Cardiac muscle cell (in vitro differentiated cells and primary cell): ENCODE data around the gene DGCR6L. TPM values are rescaled to one million over a fixed set of nuclear protein-coding genes. Genes with fewer than 3 reads are reported as not detected.
"Not testable (repeated sequence)": the region's sequence is repeated elsewhere in the genome, so short reads cannot be mapped to it uniquely, and the experiment has no call there.

Experiments
- DNase-seq, 2 donors: peaks; one replicate each; pipeline versions ENCODE4 v3.0.0 to v3.0.0-alpha.2; 2010 to 2017; ENCODE audit warnings: low read depth in 1 of 2, low spot score in 1 of 2
- H3K27ac ChIP-seq: fragments of 200-600 bp; sonication (generic); 2 replicates; pipeline ENCODE4 v1.5.1; 2016
- H3K27me3 ChIP-seq: fragments of 200-600 bp; sonication (generic); 2 replicates; pipeline ENCODE4 v1.6.0; 2016; ENCODE audit warnings: control low read depth
- H3K36me3 ChIP-seq: fragments of 200-600 bp; sonication (generic); 2 replicates; pipeline ENCODE4 v1.5.1; 2016; ENCODE audit warnings: control low read depth
- H3K4me1 ChIP-seq: fragments of 200-600 bp; sonication (generic); 2 replicates; pipeline ENCODE4 v1.8.1; 2017; ENCODE audit warnings: low read depth, mild to moderate bottlenecking, mixed run types
- H3K4me3 ChIP-seq: fragments of 200-600 bp; sonication (generic); 2 replicates; pipeline ENCODE4 v1.5.1; 2016; ENCODE audit warnings: mild to moderate bottlenecking
- H3K9me3 ChIP-seq: fragments of 200-600 bp; sonication (generic); 2 replicates; pipeline ENCODE4 v1.5.1; 2017; ENCODE audit warnings: low read depth, mild to moderate bottlenecking, control low read depth
- polyA plus RNA-seq: library from polyadenylated mRNA; unstranded; fragments of >200 nt; fragmentation: Nextera tagmentation; extraction: Ambion mirVana; gene quantifications from 2 replicates; pipeline ENCODE4 v1.2.1, GENCODE V29; 2016
- total RNA-seq: library from RNA; depleted of rRNA; stranded (reverse); fragments of >200 nt; gene quantifications from 2 replicates; pipeline ENCODE4 v1.2.3, GENCODE V29; 2016
- TF ChIP-seq, protein P1 (sequence below): IDR thresholded peaks from 2 replicates; pipeline ENCODE4 v1.5.1; 2012; ENCODE audit warnings: low read depth, mild to moderate bottlenecking, low read length

Gene DGCR6L
- total and polyA plus RNA-seq, 2 experiments from 2014 or later, result 89.6 to 157 TPM

DNA sequence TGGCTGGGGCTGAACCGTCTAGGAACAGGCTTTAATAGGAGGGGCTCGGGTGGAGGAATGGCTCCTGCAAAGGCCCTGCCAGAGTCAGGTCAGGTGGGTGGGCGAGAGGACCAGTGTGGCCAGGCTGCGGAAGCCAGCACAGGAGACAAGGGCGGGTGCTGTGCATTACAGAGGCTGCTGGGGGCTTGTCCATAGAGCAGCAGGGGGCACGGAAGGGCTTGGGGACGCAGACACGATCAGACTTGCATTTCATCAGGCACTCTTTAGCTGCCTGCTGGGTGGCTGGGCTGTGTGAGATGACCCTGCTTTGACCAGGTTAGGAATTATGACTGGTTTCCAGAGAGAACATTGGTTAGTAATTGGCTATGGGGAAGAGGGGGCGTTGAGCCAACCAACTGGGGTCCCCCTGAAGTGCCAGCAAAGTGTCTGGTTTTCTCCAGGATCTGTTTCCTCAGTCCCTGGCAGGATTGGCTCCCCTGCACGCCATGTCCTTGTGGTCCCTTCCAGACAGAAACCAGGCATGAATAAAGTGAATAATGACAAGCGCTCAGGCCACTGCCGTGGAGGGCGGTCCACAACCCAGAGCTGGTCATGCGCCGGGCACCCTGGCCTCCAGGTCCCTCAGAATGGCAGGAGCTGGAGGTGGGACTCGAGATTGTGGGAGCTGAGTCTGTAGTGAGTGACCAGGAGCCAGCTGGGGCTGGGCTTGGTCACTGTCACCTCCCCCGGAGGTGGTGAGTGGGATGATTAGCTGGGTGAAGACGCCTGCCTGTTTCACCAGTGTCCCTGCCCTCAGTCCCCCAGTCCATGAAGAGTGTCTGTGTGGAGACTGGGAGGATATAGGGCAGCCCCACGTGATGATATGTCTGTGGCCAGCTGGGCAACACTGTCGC, 1.0 kb upstream of the DGCR6L start:
- Histone ChIP-seq H3K4me1 (peaks cover 29% of the 10 kb centered on the region), H3K27ac (peak overlapping the region; percentile 86), H3K4me3 (peak overlapping the region; percentile 62)
- H3K36me3 ChIP-seq, H3K9me3 ChIP-seq, H3K27me3 ChIP-seq: not testable (repeated sequence)
- peak in 1 of 2 donors; percentile 23 for DNase-seq

DNA sequence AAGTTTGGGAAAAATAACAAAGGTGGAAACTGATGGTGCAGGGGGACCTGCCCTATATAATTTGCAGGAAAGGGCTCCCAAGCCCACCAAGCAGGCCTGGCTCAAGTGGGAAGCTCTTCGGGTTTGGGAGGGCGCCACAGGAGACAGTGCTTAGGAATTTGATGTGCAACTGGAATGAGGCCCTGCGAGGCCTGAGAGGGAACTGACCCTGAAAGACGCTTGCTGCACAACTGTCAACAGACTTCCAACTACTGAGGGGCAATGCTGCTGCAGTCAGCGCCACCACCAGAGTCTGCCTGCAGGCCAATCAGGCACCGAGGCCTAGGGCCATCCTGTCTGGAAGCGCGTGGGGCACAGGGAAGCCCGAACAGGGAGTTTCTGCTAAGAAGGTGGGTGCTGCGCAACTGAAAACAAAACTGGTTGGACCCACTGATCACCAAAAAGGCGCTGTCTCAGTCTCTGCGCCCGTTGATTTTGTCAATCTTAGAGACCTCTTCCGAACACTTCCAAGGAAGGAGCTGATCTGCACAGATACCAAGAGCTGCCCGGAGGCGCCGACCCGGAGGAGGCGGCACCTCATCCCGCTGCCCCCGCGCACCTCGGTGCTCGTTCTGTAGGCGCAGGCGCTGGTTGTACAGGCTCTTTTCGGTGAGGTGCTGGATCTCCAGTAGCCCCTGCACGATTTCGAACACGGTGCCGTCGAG, 667 bp downstream of the DGCR6L start:
- peaks cover 29% of the 10 kb centered on the region for H3K4me1 ChIP-seq
- peak overlapping the region; percentile 62 for H3K4me3 ChIP-seq
- no peaks in the 10 kb centered on the region for H3K9me3 ChIP-seq
- no peaks in the 10 kb centered on the region for H3K27me3 ChIP-seq
- peak in 1 of 2 donors; percentile 31 for DNase-seq
- H3K36me3 ChIP-seq, result no peaks in the 10 kb centered on the region
- H3K27ac ChIP-seq, result peak overlapping the region; percentile 86
- TF ChIP-seq, protein P1, sequence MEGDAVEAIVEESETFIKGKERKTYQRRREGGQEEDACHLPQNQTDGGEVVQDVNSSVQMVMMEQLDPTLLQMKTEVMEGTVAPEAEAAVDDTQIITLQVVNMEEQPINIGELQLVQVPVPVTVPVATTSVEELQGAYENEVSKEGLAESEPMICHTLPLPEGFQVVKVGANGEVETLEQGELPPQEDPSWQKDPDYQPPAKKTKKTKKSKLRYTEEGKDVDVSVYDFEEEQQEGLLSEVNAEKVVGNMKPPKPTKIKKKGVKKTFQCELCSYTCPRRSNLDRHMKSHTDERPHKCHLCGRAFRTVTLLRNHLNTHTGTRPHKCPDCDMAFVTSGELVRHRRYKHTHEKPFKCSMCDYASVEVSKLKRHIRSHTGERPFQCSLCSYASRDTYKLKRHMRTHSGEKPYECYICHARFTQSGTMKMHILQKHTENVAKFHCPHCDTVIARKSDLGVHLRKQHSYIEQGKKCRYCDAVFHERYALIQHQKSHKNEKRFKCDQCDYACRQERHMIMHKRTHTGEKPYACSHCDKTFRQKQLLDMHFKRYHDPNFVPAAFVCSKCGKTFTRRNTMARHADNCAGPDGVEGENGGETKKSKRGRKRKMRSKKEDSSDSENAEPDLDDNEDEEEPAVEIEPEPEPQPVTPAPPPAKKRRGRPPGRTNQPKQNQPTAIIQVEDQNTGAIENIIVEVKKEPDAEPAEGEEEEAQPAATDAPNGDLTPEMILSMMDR, result no peak

GRCh38 chr22:20318043-20318688, 1.7 kb downstream of the DGCR6L start:
- H3K27ac ChIP-seq, H3K36me3 ChIP-seq, H3K27me3 ChIP-seq, H3K4me3 ChIP-seq, H3K9me3 ChIP-seq, DNase-seq: not testable (repeated sequence)
- peaks cover 28% of the 10 kb centered on the region for H3K4me1 ChIP-seq

GRCh38 chr22:20317402-20318042, 2.3 kb downstream of the DGCR6L start:
- TF ChIP-seq, protein P1, result peak; percentile 62
- not testable (repeated sequence) for H3K36me3 ChIP-seq, H3K9me3 ChIP-seq, H3K27ac ChIP-seq, H3K4me3 ChIP-seq, DNase-seq, H3K27me3 ChIP-seq
- H3K4me1 ChIP-seq, result peaks cover 23% of the 10 kb centered on the region

DNA sequence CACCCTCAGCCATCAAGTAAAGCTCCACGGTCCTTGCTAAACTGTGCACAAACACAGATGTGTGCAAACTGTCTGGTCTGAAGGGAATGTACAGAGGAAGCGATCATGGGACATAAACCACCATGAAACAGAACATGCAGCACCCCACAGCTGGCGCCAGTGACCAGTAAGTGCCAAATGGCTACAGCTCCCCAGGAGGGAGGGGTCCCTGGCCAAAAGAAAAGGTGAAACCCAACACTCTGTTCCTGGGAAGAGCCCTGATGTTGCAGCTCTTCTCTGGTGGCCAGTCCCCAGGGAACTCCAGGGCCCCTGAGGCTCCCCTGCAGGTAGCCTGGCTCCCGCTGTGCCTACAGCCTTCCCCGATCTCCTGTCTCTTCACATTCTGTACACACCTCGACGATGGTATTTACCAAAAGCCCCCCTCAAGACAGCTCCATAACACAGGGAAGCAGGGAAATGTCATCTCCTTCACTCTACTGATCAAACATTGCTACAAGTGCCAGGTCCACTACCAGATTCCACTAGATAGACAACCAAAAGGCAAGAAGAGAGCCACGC, 2.9 kb downstream of the DGCR6L start:
- H3K4me3 ChIP-seq, result no peak overlapping the region
- no peak overlapping the region for H3K27ac ChIP-seq
- TF ChIP-seq, protein P1, result no peak
- no peaks in the 10 kb centered on the region for H3K27me3 ChIP-seq
- no peaks in the 10 kb centered on the region for H3K9me3 ChIP-seq
- H3K36me3 ChIP-seq, result no peaks in the 10 kb centered on the region
- DNase-seq, result no peak
- peaks cover 17% of the 10 kb centered on the region for H3K4me1 ChIP-seq

GRCh38 chr22:20316217-20316843, 3.5 kb downstream of the DGCR6L start:
- H3K27me3 ChIP-seq, result no peaks in the 10 kb centered on the region
- no peak for DNase-seq
- no peak overlapping the region for H3K4me3 ChIP-seq
- TF ChIP-seq, protein P1, result no peak
- H3K36me3 ChIP-seq, result no peaks in the 10 kb centered on the region
- H3K27ac ChIP-seq, result no peak overlapping the region
- H3K4me1 ChIP-seq, result peaks cover 11% of the 10 kb centered on the region
- no peaks in the 10 kb centered on the region for H3K9me3 ChIP-seq
